Activated naive CD8-positive, alpha-beta T cell treated with anti-CD3 and anti-CD28 coated beads, Interleukin-2, amount 10 ng/mL, durations not matched to agents 7 days and 5 days (primary cell): Measurements from ENCODE around the gene NFIX. TPM values are rescaled to one million over a fixed set of nuclear protein-coding genes. Genes with fewer than 3 reads are reported as not detected.
A peak's percentile ranks its signal among the peaks of the same experiment; 100 is the strongest.
"Not testable (repeated sequence)": the region's sequence is repeated elsewhere in the genome, so short reads cannot be mapped to it uniquely, and the experiment has no call there.

Experiments used
- ATAC-seq: fragments of 150-1000 bp; cut with Tn5 transposase; one replicate; pipeline ENCODE4 v1.10.0; 2021; ENCODE audit warnings: low read depth, moderate library complexity
- POLR2A ChIA-PET: fragments of 350-600 bp; sonication (Branson Sonifier 250); formaldehyde crosslinking; loops from one replicate; lab custom pipeline; 2021; ENCODE audit warnings: antibody characterized with exemption; lab: Charles Lee
- DNase-seq: peaks from one replicate; pipeline ENCODE4 v3.0.0; 2021
- H3K27ac Mint-ChIP-seq: one replicate; pipeline ENCODE4 v1.8.0; 2022; ENCODE audit warnings: mild to moderate bottlenecking, mixed read lengths
- H3K27me3 Mint-ChIP-seq: one replicate; pipeline ENCODE4 v1.8.0; 2022; ENCODE audit warnings: mild to moderate bottlenecking, moderate library complexity, mixed read lengths
- H3K36me3 Mint-ChIP-seq: one replicate; pipeline ENCODE4 v1.8.0; 2021; ENCODE audit warnings: mild to moderate bottlenecking, mixed read lengths
- H3K4me1 Mint-ChIP-seq: one replicate; pipeline ENCODE4 v1.8.0; 2021; ENCODE audit warnings: mixed read lengths
- H3K4me3 Mint-ChIP-seq: one replicate; pipeline ENCODE4 v1.8.0; 2022; ENCODE audit warnings: mild to moderate bottlenecking, moderate library complexity, mixed read lengths
- H3K9me3 Mint-ChIP-seq: one replicate; pipeline ENCODE4 v1.8.0; 2021; ENCODE audit warnings: mixed read lengths
- total RNA-seq, 2 experiments: library from RNA; stranded (reverse); gene quantifications; one replicate each; pipeline ENCODE4 v1.2.3, GENCODE V29; 2021

Gene NFIX
- total RNA-seq = 1 to 10 TPM; 1.5 to 2.5 TPM

DNA sequence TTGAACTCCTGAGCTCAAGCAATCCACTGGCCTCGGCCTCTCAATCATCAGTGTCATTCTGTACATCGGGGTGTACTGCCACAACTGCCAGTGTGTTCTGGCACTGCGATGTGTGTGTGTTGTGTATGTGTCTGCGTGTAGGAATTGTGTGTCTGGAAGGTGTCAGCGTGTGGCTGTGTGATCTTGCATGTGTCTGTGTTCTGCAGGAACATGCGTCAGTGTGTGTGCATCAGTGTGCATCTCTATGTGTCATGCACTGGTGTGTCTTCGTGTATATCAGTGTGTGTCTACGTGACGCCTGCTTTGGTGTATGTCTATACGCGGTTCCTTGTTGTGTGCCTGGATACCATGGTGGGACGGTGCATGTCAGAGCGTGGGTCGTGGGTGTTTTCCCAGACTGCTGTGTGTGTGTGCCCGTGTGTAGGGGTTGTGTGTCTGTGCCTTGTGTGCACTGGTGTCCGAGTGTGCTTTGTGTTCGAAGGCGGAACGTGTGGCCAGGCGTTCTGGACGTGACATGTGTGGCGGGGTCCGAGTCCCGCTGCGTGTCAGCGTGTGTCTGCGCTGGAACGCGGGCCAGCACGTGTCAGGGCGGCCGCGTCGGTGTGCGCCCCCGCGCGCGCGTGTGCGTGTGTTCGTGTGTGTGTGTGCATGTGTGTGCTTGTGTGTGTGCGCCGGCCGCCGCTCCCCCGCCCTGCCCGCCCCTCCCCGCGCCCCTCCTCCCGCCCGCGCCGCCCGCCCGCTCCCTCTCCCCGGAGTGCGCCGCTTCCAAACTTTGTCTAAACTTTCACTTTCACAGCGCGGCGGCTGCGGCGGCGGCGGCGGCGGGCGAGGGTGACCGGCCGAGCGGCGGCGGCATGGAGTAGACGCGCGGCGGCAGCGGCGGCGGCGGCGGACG is at the start of gene NFIX:
TSS of gene NFIX (plus strand) at position 775 of the 895 bp plus-strand sequence. CDS start 363 bp downstream, outside the sequence.
- Mint-ChIP-seq H3K36me3 (no peaks in the 10 kb centered on the region), H3K27me3 (peaks cover 34% of the 10 kb centered on the region), H3K27ac (peak within 1 kb of the TSS; percentile 67), H3K4me3 (peak within 1 kb of the TSS; percentile 89), H3K4me1 (peaks cover 5% of the 10 kb centered on the region), H3K9me3 (no peaks in the 10 kb centered on the region)
- ATAC-seq (peak; percentile 48), DNase-seq (peak; percentile 76)
- POLR2A ChIA-PET = no interaction called here

DNA sequence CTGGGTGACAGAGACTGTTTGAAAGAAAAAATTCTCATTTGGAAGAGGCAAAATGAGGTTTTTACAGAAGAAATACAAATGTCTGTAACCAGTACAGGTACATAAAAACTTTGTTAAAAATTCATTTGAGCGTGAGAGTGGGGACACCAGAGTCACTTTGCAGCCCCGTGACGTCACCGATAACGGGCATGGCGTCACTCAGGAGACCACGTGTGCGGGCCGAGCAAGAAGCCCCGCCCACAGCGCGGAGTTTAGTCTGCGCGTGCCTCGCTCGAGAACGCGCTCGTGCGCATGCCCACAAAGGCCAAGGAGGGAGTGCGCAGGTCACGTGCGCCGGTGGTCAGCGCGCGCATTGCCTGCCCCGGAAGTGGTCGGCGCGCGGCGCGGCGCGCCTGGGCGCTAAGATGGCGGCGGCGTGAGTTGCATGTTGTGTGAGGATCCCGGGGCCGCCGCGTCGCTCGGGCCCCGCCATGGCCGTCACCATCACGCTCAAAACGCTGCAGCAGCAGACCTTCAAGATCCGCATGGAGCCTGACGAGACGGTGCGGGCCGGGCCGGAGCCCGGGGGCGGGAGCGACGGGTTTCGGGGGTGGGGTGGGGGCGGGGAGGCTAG is 49.7 kb upstream of the NFIX start, which contains the start of gene RAD23A:
TSS of gene RAD23A (plus strand) at position 384 of the 613 bp plus-strand sequence. CDS start at position 471, 87 bp downstream.
- POLR2A ChIA-PET = interaction anchor here (1.0 to 1.9 kb wide), 4 partner anchors 10 to 236 kb away, joined by 3 to 10 read pairs (median 7); partner anchors contain the start of gene FARSA
- Mint-ChIP-seq H3K9me3 (no peaks in the 10 kb centered on the region), H3K27ac (peak within 1 kb of the TSS; percentile 99), H3K4me3 (peak within 1 kb of the TSS; percentile 97), H3K4me1 (peaks cover 39% of the 10 kb centered on the region), H3K27me3 (no peaks in the 10 kb centered on the region), H3K36me3 (peaks cover 46% of the 10 kb centered on the region)
- peak; percentile 100 for DNase-seq
- peak; percentile 78 for ATAC-seq

DNA sequence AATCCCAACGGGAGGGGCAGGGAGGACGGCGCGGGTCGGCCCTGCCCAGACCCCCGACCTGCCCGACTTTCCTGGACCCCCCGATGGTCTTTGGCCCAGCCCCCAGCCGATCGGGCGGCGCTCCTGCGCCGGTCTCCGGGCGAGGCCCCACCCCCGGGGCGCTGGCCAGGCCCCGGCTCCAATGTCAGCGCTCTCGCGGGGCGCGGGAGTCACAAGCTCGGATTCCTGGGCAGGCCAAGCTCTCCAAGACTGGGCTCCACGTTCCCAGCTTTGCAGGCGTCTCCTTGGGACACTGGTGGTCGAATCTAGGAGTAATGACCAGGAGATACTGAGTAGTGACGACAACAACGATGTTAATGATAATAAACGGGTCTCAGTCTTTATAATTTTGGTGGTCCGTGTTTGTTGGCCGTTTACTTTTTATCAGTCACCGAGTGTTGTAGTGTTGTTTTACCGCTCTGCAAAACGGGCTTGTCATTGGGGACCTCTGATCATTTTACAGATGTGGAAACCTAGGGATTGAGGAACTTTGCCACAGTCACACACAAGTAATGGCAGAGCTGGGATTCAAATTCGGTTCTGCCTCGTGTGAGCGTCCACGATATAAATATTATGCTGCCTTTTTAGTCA is 49.1 kb upstream of the NFIX start:
- Mint-ChIP-seq H3K4me1 (peaks cover 35% of the 10 kb centered on the region), H3K27me3 (no peaks in the 10 kb centered on the region), H3K36me3 (peaks cover 43% of the 10 kb centered on the region), H3K4me3 (peak overlapping the region; percentile 97), H3K9me3 (no peaks in the 10 kb centered on the region), H3K27ac (peak overlapping the region; percentile 84)
- POLR2A ChIA-PET = interaction anchor here (0.5 to 1.9 kb wide), 9 partner anchors 9 to 299 kb away, joined by 3 to 10 read pairs (median 4); partner anchors contain the start of genes CALR and FARSA
- ATAC-seq = peak; percentile 67
- peak; percentile 73 for DNase-seq

DNA sequence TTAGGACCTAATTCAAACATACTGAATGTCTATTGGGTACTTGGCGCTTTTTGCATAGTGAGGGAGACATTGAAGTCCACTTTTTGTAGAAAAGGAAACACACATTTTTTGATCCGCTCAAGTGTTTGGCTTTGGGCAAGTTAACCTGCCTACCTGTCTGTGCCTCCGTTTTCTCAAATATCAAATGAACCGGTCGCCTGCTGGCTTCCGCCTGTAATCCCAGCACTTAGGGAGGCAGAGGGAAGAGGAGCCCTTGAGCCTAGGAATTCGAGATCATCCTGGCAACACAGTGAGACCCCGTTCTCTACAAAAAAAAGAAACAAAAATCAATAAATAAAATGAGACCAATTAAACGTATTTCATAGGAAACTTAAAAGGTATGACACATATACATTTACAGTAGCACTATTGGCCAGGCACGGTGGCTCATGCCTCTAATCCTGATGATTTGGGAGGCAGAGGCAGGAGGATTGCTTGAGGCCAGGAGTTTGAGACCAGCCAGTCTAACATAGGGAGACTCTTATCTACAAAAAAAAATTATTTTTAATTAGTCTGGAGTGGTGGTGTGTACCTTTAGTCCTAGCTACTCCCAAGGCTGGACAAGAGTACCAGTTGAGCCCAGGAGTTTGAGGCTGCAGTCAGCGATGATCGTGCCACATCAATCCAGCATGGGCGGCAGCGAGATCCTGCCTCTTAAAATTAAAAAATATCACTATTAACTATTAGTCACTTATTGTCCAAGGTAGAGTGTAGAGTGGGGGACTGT is 48.4 kb upstream of the NFIX start:
- peaks cover 35% of the 10 kb centered on the region for H3K4me1 Mint-ChIP-seq
- H3K36me3 Mint-ChIP-seq = peaks cover 39% of the 10 kb centered on the region
- H3K4me3 Mint-ChIP-seq = peak overlapping the region; percentile 97
- H3K27me3 Mint-ChIP-seq = no peaks in the 10 kb centered on the region
- peak overlapping the region; percentile 84 for H3K27ac Mint-ChIP-seq
- POLR2A ChIA-PET = interaction anchor here (0.5 to 1.9 kb wide), 9 partner anchors 9 to 298 kb away, joined by 3 to 10 read pairs (median 4); partner anchors contain the start of genes CALR and FARSA
- ATAC-seq = no peak
- H3K9me3 Mint-ChIP-seq = no peaks in the 10 kb centered on the region
- no peak for DNase-seq

DNA sequence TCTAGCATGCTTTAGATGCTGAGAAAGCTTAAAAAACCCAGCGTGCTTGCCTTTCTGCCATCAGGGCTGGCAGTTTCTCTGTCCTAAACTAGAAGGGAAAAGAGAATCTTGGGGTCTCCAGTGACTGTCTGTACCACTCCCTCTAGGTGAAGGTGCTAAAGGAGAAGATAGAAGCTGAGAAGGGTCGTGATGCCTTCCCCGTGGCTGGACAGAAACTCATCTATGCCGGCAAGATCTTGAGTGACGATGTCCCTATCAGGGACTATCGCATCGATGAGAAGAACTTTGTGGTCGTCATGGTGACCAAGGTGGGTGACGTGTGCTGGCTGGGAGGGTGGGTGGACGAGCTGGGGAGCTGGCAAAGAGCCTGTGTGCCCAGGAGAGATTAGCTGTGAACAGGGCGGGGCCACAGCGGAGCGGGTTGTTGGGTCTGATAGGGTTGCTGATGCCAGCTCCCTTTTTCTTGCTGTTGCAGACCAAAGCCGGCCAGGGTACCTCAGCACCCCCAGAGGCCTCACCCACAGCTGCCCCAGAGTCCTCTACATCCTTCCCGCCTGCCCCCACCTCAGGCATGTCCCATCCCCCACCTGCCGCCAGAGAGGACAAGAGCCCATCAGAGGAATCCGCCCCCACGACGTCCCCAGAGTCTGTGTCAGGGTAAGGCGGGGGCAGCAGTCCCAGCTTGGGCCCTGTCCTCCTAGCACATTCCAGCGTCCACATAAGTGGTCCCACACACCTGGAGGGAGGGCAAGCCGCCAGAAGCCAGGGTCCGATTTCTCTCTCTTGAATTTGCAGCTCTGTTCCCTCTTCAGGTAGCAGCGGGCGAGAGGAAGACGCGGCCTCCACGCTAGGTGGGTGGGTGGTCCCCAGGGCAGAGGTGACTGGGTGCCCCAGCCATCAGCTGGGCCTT is 47.3 kb upstream of the NFIX start:
- H3K27me3 Mint-ChIP-seq = no peaks in the 10 kb centered on the region

DNA sequence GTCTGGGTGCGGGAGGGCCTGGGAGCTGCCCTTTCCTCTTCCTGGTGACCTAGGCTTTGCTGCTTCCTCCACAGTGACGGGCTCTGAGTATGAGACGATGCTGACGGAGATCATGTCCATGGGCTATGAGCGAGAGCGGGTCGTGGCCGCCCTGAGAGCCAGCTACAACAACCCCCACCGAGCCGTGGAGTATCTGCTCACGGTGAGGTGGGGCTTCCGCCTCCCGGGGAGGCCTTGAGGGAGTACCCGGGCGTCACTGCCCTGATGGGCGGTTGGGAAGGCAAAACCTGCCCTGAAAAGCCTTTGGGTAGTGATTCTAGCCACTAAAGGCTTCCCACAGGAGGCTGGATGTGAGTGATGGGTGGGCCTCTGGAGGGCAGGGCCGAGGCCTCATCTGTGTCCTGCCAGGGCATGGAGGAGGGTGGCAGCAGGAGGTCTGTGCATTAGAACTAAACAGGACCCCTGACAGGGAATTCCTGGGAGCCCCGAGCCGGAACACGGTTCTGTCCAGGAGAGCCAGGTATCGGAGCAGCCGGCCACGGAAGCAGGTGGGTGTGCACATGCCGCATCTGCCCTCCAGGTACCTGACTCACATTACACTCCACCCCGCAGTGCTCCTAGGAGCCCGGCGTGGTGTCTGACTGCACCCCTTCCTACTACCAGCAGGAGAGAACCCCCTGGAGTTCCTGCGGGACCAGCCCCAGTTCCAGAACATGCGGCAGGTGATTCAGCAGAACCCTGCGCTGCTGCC is 46.5 kb upstream of the NFIX start:
- no peak overlapping the region for H3K4me3 Mint-ChIP-seq
- DNase-seq (no peak), ATAC-seq (no peak)
- peak overlapping the region; percentile 38 for H3K27ac Mint-ChIP-seq
- peaks cover 29% of the 10 kb centered on the region for H3K4me1 Mint-ChIP-seq
- H3K9me3 Mint-ChIP-seq = no peaks in the 10 kb centered on the region
- POLR2A ChIA-PET = interaction anchor here (1.2 kb wide), 1 partner anchor 16 kb away, joined by 3 read pairs; no protein-coding TSS in a partner anchor
- H3K27me3 Mint-ChIP-seq = no peaks in the 10 kb centered on the region
- peaks cover 31% of the 10 kb centered on the region for H3K36me3 Mint-ChIP-seq

More for the DNA sequence above, 47.3 kb upstream of the NFIX start:
- Mint-ChIP-seq H3K4me1 (peaks cover 34% of the 10 kb centered on the region), H3K27ac (peak overlapping the region; percentile 38), H3K9me3 (no peaks in the 10 kb centered on the region), H3K4me3 (no peak overlapping the region), H3K36me3 (peaks cover 38% of the 10 kb centered on the region)
- POLR2A ChIA-PET = interaction anchor here (0.5 to 1.2 kb wide), 3 partner anchors 14 to 68 kb away, joined by 3 to 5 read pairs (median 5); no protein-coding TSS in a partner anchor
- ATAC-seq = no peak
- DNase-seq = no peak

- no peaks in the 10 kb centered on the region for H3K27me3 Mint-ChIP-seq
These were observed 45.7 kb upstream of the NFIX start for GRCh38 chr19:12949363-12950283.

GRCh38 chr19:12952050-12952449 is 43.2 kb upstream of the NFIX start:
- POLR2A ChIA-PET = interaction anchor here (2.9 to 3.1 kb wide), 2 partner anchors 14 to 67 kb away, joined by 9 to 15 read pairs; partner anchors contain the start of gene CALR
- not testable (repeated sequence) for ATAC-seq, H3K27ac Mint-ChIP-seq, H3K27me3 Mint-ChIP-seq, H3K9me3 Mint-ChIP-seq, H3K4me3 Mint-ChIP-seq, DNase-seq
- Mint-ChIP-seq H3K36me3 (peaks cover 27% of the 10 kb centered on the region), H3K4me1 (peaks cover 26% of the 10 kb centered on the region)

More at GRCh38 chr19:12949363-12950283, 45.7 kb upstream of the NFIX start:
- Mint-ChIP-seq H3K27ac (peak overlapping the region; percentile 31), H3K36me3 (peaks cover 30% of the 10 kb centered on the region), H3K4me3 (no peak overlapping the region), H3K4me1 (peaks cover 30% of the 10 kb centered on the region), H3K9me3 (no peaks in the 10 kb centered on the region)
- no peak for ATAC-seq
- POLR2A ChIA-PET = interaction anchor here (0.7 kb wide), 1 partner anchor 102 kb away, joined by 5 read pairs; no protein-coding TSS in a partner anchor
- DNase-seq = no peak

DNA sequence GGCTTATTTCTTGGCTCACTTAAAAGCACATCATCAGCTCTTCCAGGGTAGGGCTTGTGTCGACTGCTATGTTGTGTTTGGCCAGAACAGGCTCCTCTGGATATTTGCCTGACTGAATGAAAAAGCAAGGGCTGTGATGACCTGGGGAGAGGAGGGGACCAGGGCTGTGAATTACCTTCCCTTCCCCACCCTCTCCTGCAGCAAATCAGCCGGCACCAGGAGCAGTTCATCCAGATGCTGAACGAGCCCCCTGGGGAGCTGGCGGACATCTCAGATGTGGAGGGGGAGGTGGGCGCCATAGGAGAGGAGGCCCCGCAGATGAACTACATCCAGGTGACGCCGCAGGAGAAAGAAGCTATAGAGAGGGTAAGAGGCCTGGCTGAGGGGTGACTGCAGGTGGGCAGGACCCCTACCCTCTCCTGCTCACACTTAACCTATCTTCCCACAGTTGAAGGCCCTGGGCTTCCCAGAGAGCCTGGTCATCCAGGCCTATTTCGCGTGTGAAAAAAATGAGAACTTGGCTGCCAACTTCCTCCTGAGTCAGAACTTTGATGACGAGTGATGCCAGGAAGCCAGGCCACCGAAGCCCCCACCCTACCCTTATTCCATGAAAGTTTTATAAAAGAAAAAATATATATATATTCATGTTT is 42.7 kb upstream of the NFIX start:
- H3K36me3 Mint-ChIP-seq = peaks cover 26% of the 10 kb centered on the region
- ATAC-seq (no peak), DNase-seq (no peak)
- H3K4me3 Mint-ChIP-seq = no peak overlapping the region
- POLR2A ChIA-PET = interaction anchor here (0.5 to 3.1 kb wide), 3 partner anchors 15 to 67 kb away, joined by 3 to 15 read pairs (median 9); partner anchors contain the start of gene CALR
- no peaks in the 10 kb centered on the region for H3K27me3 Mint-ChIP-seq
- no peak overlapping the region for H3K27ac Mint-ChIP-seq
- H3K4me1 Mint-ChIP-seq = peaks cover 24% of the 10 kb centered on the region
- no peaks in the 10 kb centered on the region for H3K9me3 Mint-ChIP-seq
